Measurements from ENCODE around the gene SYN1. TPM values are rescaled to one million over a fixed set of nuclear protein-coding genes. Genes with fewer than 3 reads are reported as not detected.

Gene SYN1
- total RNA-seq, 1 experiment from 2014 or later: 0.26 TPM

- Histone ChIP-seq H3K9me3 (no peaks in the 10 kb centered on the region), H3K27me3 (no peaks in the 10 kb centered on the region), H3K4me3 (no peak overlapping the region), H3K36me3 (peaks cover 26% of the 10 kb centered on the region)
- no peak for DNase-seq
These were observed 25.0 kb upstream of the SYN1 start for GRCh38 chrX:47644557-47645091.

- H3K9me3 ChIP-seq: no peaks in the 10 kb centered on the region
- peaks cover 25% of the 10 kb centered on the region for H3K36me3 ChIP-seq
- no peak overlapping the region for H3K4me3 ChIP-seq
- H3K27me3 ChIP-seq: no peaks in the 10 kb centered on the region
- no peak for DNase-seq
These were observed 24.3 kb upstream of the SYN1 start for GRCh38 chrX:47643926-47644325.

GRCh38 chrX:47638816-47639215, 19.2 kb upstream of the SYN1 start:
- DNase-seq: no peak
- Histone ChIP-seq H3K36me3 (peaks cover 15% of the 10 kb centered on the region), H3K9me3 (no peaks in the 10 kb centered on the region), H3K27me3 (no peaks in the 10 kb centered on the region), H3K4me3 (no peak overlapping the region)

- no peak overlapping the region for H3K4me3 ChIP-seq
- H3K9me3 ChIP-seq: no peaks in the 10 kb centered on the region
- no peaks in the 10 kb centered on the region for H3K27me3 ChIP-seq
- DNase-seq: no peak
- H3K36me3 ChIP-seq: peaks cover 15% of the 10 kb centered on the region
These were observed 18.0 kb upstream of the SYN1 start for GRCh38 chrX:47637546-47638195.

GRCh38 chrX:47634871-47635575, 15.4 kb upstream of the SYN1 start:
- Histone ChIP-seq H3K36me3 (peaks cover 2% of the 10 kb centered on the region), H3K27me3 (no peaks in the 10 kb centered on the region), H3K4me3 (no peak overlapping the region), H3K9me3 (no peaks in the 10 kb centered on the region)
- no peak for DNase-seq

GRCh38 chrX:47633689-47634590, 14.3 kb upstream of the SYN1 start:
- Histone ChIP-seq H3K36me3 (no peaks in the 10 kb centered on the region; the same call in 1 of the 2 replicates), H3K9me3 (no peaks in the 10 kb centered on the region), H3K27me3 (no peaks in the 10 kb centered on the region), H3K4me3 (no peak overlapping the region)
- DNase-seq: no peak

GRCh38 chrX:47632666-47633065, 13.0 kb upstream of the SYN1 start:
- H3K4me3 ChIP-seq: no peak overlapping the region
- H3K9me3 ChIP-seq: no peaks in the 10 kb centered on the region
- DNase-seq: no peak
- H3K27me3 ChIP-seq: no peaks in the 10 kb centered on the region
- H3K36me3 ChIP-seq: no peaks in the 10 kb centered on the region; the same call in 1 of the 2 replicates

GRCh38 chrX:47631676-47632075, 12.0 kb upstream of the SYN1 start:
- no peaks in the 10 kb centered on the region for H3K9me3 ChIP-seq
- H3K27me3 ChIP-seq: no peaks in the 10 kb centered on the region
- H3K36me3 ChIP-seq: no peaks in the 10 kb centered on the region; the same call in 1 of the 2 replicates
- no peak for DNase-seq
- H3K4me3 ChIP-seq: no peak overlapping the region

- no peaks in the 10 kb centered on the region for H3K27me3 ChIP-seq
- DNase-seq: no peak
- H3K9me3 ChIP-seq: no peaks in the 10 kb centered on the region
- H3K36me3 ChIP-seq: no peaks in the 10 kb centered on the region
- H3K4me3 ChIP-seq: no peak within 1 kb of the TSS
These were observed 10.0 kb upstream of the SYN1 start, which contains the start of gene CFP for GRCh38 chrX:47629419-47630200. Gene CFP (minus strand): TSS chrX:47629930. CDS start chrX:47629844, 86 bp downstream.

GRCh38 chrX:47628982-47629381, 9.3 kb upstream of the SYN1 start:
- no peaks in the 10 kb centered on the region for H3K9me3 ChIP-seq
- H3K27me3 ChIP-seq: no peaks in the 10 kb centered on the region
- no peaks in the 10 kb centered on the region for H3K36me3 ChIP-seq
- H3K4me3 ChIP-seq: no peak overlapping the region
- DNase-seq: no peak

- H3K4me3 ChIP-seq: no peak overlapping the region
- DNase-seq: no peak
- H3K36me3 ChIP-seq: no peaks in the 10 kb centered on the region
- H3K9me3 ChIP-seq: no peaks in the 10 kb centered on the region
- H3K27me3 ChIP-seq: no peaks in the 10 kb centered on the region
These were observed 5.7 kb upstream of the SYN1 start for GRCh38 chrX:47625365-47625764.

- no peaks in the 10 kb centered on the region for H3K36me3 ChIP-seq
- DNase-seq: peak; percentile 40
These were observed 3.9 kb upstream of the SYN1 start for GRCh38 chrX:47623540-47624027.

GRCh38 chrX:47621851-47622250, 2.2 kb upstream of the SYN1 start:
- no peak for DNase-seq
- no peak overlapping the region for H3K4me3 ChIP-seq
- no peaks in the 10 kb centered on the region for H3K9me3 ChIP-seq
- H3K27me3 ChIP-seq: no peaks in the 10 kb centered on the region
- H3K36me3 ChIP-seq: no peaks in the 10 kb centered on the region

More at GRCh38 chrX:47623540-47624027, 3.9 kb upstream of the SYN1 start:
- H3K9me3 ChIP-seq: no peaks in the 10 kb centered on the region
- no peaks in the 10 kb centered on the region for H3K27me3 ChIP-seq
- no peak overlapping the region for H3K4me3 ChIP-seq

- Histone ChIP-seq H3K36me3 (no peaks in the 10 kb centered on the region), H3K9me3 (no peaks in the 10 kb centered on the region), H3K4me3 (no peak overlapping the region), H3K27me3 (no peaks in the 10 kb centered on the region)
- no peak for DNase-seq
These were observed 637 bp upstream of the SYN1 start for GRCh38 chrX:47620303-47620685.

GRCh38 chrX:47618923-47619485, 653 bp downstream of the SYN1 start:
- Histone ChIP-seq H3K36me3 (no peaks in the 10 kb centered on the region), H3K4me3 (no peak overlapping the region), H3K9me3 (no peaks in the 10 kb centered on the region), H3K27me3 (no peaks in the 10 kb centered on the region)
- DNase-seq: no peak

GRCh38 chrX:47614618-47615017, 5.0 kb downstream of the SYN1 start:
- H3K9me3 ChIP-seq: no peaks in the 10 kb centered on the region
- DNase-seq: no peak
- no peak overlapping the region for H3K4me3 ChIP-seq

More at GRCh38 chrX:47614618-47615017, 5.0 kb downstream of the SYN1 start:
- no peaks in the 10 kb centered on the region for H3K27me3 ChIP-seq
- H3K36me3 ChIP-seq: no peaks in the 10 kb centered on the region
